Thyroid gland (tissue), 4 donors: ENCODE results near the gene PDGFA. TPM values are rescaled to one million over a fixed set of nuclear protein-coding genes. Genes with fewer than 3 reads are reported as not detected.

Source experiments
- DNase-seq, 2 donors: peaks; one replicate each; pipeline ENCODE4 v3.0.0-alpha.2; 2019
- H3K27ac ChIP-seq, 3 donors: fragments of 200-600 bp; sonication (generic); 1 replicate in 2 of 3; 2 replicates in 1 of 3; pipeline ENCODE4 v1.5.1; 2016 to 2019; ENCODE audit warnings: mild to moderate bottlenecking in 1 of 3, moderate library complexity in 1 of 3
- H3K27me3 ChIP-seq: fragments of 200-600 bp; sonication (generic); one replicate; pipeline ENCODE4 v1.5.1; 2019
- H3K36me3 ChIP-seq, 2 donors: fragments of 200-600 bp; sonication (generic); one replicate each; pipeline ENCODE4 v1.5.1; 2016 to 2019
- H3K4me1 ChIP-seq, 2 donors: fragments of 200-600 bp; sonication (generic); one replicate each; pipeline ENCODE4 v1.5.1; 2017 to 2019
- H3K4me3 ChIP-seq, 3 donors: fragments of 200-600 bp; sonication (generic); replicated peaks in 1 of 3; 1 replicate in 2 of 3; 2 replicates in 1 of 3; pipeline ENCODE4 v1.5.1; 2016; ENCODE audit warnings: mild to moderate bottlenecking in 1 of 3
- H3K9me3 ChIP-seq: fragments of 200-600 bp; sonication (generic); one replicate; pipeline ENCODE4 v1.5.1; 2017
- POLR2A ChIP-seq, 2 donors: fragments of 450-650 bp; IDR thresholded peaks; one replicate each; pipeline ENCODE4 v1.6.1; 2017; ENCODE audit warnings: antibody characterized with exemption in 2 of 2, mild to moderate bottlenecking in 2 of 2, moderate library complexity in 1 of 2
- WGBS, 2 donors: methylation state at CpG; one replicate each; pipeline ENCODE4 v1.1.5; 2017; 5-methylcytosine and 5-hydroxymethylcytosine counted together
- intact Hi-C: fragments of 100-400 bp; cut with DNase I; formaldehyde crosslinking; loops from one replicate; pipeline ENCODE4 v1.15.1; 2023
- total RNA-seq, 4 donors: library from RNA; depleted of rRNA; stranded (reverse); fragments of >200 nt; gene quantifications; one replicate each; pipeline ENCODE4 v1.2.3, GENCODE V29; 2016
- TF ChIP-seq, protein P1 (sequence below), 6 experiments: fragments of 200-600 bp in 3 of 6; fragments of 450-650 bp in 3 of 6; sonication (generic) in 3 of 6; IDR thresholded peaks; one replicate each; pipeline ENCODE4 v1.5.1; 2016 to 2019; ENCODE audit warnings: antibody characterized with exemption in 6 of 6, mild to moderate bottlenecking in 2 of 6, inconsistent platforms in 1 of 6, moderate library complexity in 1 of 6

The PDGFA gene
- total RNA-seq, 4 donors from 2014 or later, result 6.6 to 20.0 (median 10.8) TPM

DNA sequence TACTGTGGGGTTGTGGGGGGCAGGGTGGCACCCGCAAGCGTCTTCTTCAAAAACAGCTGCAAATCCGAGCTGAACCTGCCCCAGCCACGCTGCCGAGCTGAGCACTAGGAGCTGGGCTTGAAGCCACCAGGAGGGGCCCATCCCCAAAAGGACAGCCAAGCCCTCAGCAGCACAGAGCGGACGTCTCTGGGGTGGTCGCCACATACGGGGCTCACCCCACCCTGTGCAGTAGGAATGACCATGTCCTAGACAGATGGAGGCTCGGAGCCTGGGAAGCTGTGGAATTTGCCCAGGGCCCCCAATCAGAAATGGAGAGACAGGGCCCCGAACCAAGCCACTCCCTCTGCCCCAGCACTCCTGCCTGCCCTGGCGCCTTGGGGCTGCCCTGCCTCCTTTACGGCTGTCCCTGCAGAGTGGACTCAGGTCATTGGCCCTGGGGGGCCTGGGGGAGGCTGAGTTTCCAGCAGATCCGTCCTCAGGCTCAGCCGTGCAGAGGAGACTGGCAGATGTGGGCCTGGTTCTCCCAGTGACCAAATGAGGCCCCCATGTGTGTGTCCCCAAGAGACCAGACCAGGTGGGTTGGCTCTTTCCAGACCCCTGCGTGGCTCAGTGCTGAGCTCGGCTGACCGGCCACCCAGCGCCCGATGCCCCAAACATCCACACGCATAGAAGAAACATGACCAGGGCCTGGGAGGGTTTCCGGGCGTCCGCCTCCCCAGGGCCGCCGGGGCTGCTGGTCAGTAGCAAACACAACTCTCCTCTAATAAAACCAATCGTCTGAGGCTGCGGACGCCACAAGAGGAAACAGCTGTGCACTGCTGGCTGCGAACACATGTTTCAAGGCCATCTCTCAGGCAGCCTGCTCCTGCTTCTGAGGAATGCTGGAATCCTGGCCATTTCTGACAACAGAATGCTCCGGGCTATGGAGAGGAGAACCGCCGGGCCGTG lies 54.9 kb downstream of the PDGFA start:
- Histone ChIP-seq H3K4me3 (no peak overlapping the region), H3K27me3 (no peaks in the 10 kb centered on the region), H3K36me3 (no peaks in the 10 kb centered on the region), H3K4me1 (peaks cover 0 to 5% of the 10 kb centered on the region in 2 donors), H3K9me3 (no peaks in the 10 kb centered on the region), H3K27ac (no peak overlapping the region)
- TF ChIP-seq, protein P1, sequence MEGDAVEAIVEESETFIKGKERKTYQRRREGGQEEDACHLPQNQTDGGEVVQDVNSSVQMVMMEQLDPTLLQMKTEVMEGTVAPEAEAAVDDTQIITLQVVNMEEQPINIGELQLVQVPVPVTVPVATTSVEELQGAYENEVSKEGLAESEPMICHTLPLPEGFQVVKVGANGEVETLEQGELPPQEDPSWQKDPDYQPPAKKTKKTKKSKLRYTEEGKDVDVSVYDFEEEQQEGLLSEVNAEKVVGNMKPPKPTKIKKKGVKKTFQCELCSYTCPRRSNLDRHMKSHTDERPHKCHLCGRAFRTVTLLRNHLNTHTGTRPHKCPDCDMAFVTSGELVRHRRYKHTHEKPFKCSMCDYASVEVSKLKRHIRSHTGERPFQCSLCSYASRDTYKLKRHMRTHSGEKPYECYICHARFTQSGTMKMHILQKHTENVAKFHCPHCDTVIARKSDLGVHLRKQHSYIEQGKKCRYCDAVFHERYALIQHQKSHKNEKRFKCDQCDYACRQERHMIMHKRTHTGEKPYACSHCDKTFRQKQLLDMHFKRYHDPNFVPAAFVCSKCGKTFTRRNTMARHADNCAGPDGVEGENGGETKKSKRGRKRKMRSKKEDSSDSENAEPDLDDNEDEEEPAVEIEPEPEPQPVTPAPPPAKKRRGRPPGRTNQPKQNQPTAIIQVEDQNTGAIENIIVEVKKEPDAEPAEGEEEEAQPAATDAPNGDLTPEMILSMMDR (IDR thresholded peaks at IDR 0.05), result no peak
- intact Hi-C loops, result no loop called here
- DNase-seq, result peak in 1 of 2 donors; percentile 20
- WGBS, 2 donors, result 38 to 52% methylated on average over 11 to 22 of the region's 34 CpGs

DNA sequence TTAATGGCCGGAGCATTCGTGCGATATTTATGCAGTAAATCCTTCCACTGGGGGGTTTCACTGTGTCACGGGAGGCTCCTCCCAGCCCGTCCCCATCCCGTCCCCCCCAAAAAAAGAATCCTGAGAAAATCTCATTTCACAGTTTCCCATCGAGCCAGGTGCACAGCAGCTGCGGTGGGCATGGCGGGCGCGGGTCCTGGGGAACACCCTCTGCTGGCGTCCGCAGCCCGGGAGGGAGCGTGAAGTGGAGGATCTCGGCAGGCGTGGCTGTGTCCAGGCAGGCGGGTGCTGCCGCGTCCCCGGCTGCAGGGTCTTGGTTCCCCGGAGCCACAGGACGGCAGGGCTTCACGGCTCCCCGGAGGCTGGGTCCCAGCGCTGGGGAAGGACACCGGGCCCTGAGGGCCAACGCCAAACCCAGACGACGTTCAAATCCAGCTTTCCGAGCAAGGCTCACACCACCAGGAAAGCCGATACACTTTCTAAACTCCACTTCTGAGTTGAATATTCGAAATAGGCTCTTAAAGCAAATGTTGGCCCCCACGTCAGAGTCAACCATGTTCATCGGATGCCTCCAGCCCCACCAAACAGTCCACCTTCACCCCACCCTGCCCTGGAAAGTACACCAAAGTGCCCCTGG lies 55.7 kb downstream of the PDGFA start:
- intact Hi-C loops, result no loop called here
- peaks cover 0 to 5% of the 10 kb centered on the region in 2 donors for H3K4me1 ChIP-seq
- no peak for DNase-seq
- H3K36me3 ChIP-seq, result no peaks in the 10 kb centered on the region
- H3K27me3 ChIP-seq, result no peaks in the 10 kb centered on the region
- H3K9me3 ChIP-seq, result no peaks in the 10 kb centered on the region
- no peak overlapping the region for H3K27ac ChIP-seq
- WGBS, 2 donors, result 91 to 93% methylated on average over 19 to 28 of the region's 35 CpGs
- TF ChIP-seq, protein P1 (IDR thresholded peaks at IDR 0.05), result no peak
- no peak for TF ChIP-seq POLR2A (IDR thresholded peaks at IDR 0.05)
- no peak overlapping the region for H3K4me3 ChIP-seq

GRCh38 chr7:463362-463781 lies 56.3 kb downstream of the PDGFA start:
- Histone ChIP-seq H3K27me3 (no peaks in the 10 kb centered on the region), H3K36me3 (no peaks in the 10 kb centered on the region), H3K27ac (no peak overlapping the region), H3K4me1 (peaks cover 0 to 5% of the 10 kb centered on the region in 2 donors), H3K9me3 (no peaks in the 10 kb centered on the region), H3K4me3 (no peak overlapping the region)
- intact Hi-C loops, result no loop called here
- DNase-seq, result no peak
- TF ChIP-seq, protein P1 (IDR thresholded peaks at IDR 0.05), result no peak
- no peak for TF ChIP-seq POLR2A (IDR thresholded peaks at IDR 0.05)
- WGBS, 2 donors, result 92 to 95% methylated on average over 21 to 31 of the region's 36 CpGs

GRCh38 chr7:462173-463103 lies 57.2 kb downstream of the PDGFA start:
- H3K4me1 ChIP-seq, result peaks cover 0 to 5% of the 10 kb centered on the region in 2 donors
- TF ChIP-seq POLR2A (IDR thresholded peaks at IDR 0.05), result no peak
- TF ChIP-seq, protein P1 (IDR thresholded peaks at IDR 0.05), result no peak
- H3K4me3 ChIP-seq, result no peak overlapping the region
- no peaks in the 10 kb centered on the region for H3K36me3 ChIP-seq
- no peak overlapping the region for H3K27ac ChIP-seq
- DNase-seq, result no peak
- intact Hi-C loops, result no loop called here
- H3K27me3 ChIP-seq, result no peaks in the 10 kb centered on the region
- 65 to 75% methylated on average over 15 to 19 of the region's 49 CpGs for WGBS, 2 donors
- H3K9me3 ChIP-seq, result no peaks in the 10 kb centered on the region
